Keratinocyte (primary cell): ENCODE data around the gene CUL1. TPM values are rescaled to one million over a fixed set of nuclear protein-coding genes. Genes with fewer than 3 reads are reported as not detected.
A peak's percentile ranks its signal among the peaks of the same experiment; 100 is the strongest.

ENCODE experiments used
- DNase-seq: peaks from one replicate; pipeline ENCODE4 v3.0.0-alpha.2; 2011; ENCODE audit warnings: low read depth, missing footprints, low spot score
- FAIRE-seq: peaks from 2 replicates; lab custom pipeline; 2011; peaks lifted over from hg19 to GRCh38; lab: Jason Lieb, UNC
- H2AFZ ChIP-seq: 2 replicates; pipeline ENCODE4 v1.6.0; 2012; ENCODE audit warnings: low read length, control low read depth, inconsistent platforms; ENCODE audit not compliant: control insufficient read depth
- H3K27ac ChIP-seq: 2 replicates; pipeline ENCODE4 v1.5.1; 2011; ENCODE audit warnings: low read length; ENCODE audit not compliant: control insufficient read depth, insufficient read depth
- H3K27me3 ChIP-seq: 3 replicates; pipeline ENCODE4 v1.6.0; 2011; ENCODE audit warnings: low read length; ENCODE audit not compliant: control insufficient read depth, insufficient read depth; ENCODE audit errors: extremely low read depth
- H3K36me3 ChIP-seq, 2 experiments: 2 replicates in 1 of 2; 3 replicates in 1 of 2; pipeline ENCODE4 v1.5.1; 2011; ENCODE audit warnings: low read length in 2 of 2, mild to moderate bottlenecking in 1 of 2; ENCODE audit not compliant: control insufficient read depth in 2 of 2, insufficient read depth in 2 of 2; ENCODE audit errors: extremely low read depth in 1 of 2
- H3K4me1 ChIP-seq: 3 replicates; pipeline ENCODE4 v1.5.1; 2011; ENCODE audit warnings: low read length; ENCODE audit not compliant: control insufficient read depth, insufficient read depth; ENCODE audit errors: extremely low read depth
- H3K4me2 ChIP-seq: 3 replicates; pipeline ENCODE4 v1.6.0; 2011; ENCODE audit warnings: low read depth, low read length; ENCODE audit not compliant: control insufficient read depth, insufficient read depth; ENCODE audit errors: extremely low read depth
- H3K4me3 ChIP-seq, 3 experiments: fragments of 200-600 bp in 1 of 3; sonication (generic) in 1 of 3; 2 replicates in 2 of 3; 3 replicates in 1 of 3; pipeline ENCODE4 v1.5.1; 2011 to 2016; ENCODE audit warnings: low read length in 3 of 3, mild to moderate bottlenecking in 3 of 3, control low read depth in 2 of 3, inconsistent platforms in 1 of 3, low read depth in 1 of 3, mixed read lengths in 1 of 3, mixed run types in 1 of 3, moderate library complexity in 1 of 3; ENCODE audit not compliant: control insufficient read depth in 2 of 3, insufficient read depth in 2 of 3; ENCODE audit errors: extremely low read depth in 1 of 3
- H3K79me2 ChIP-seq: 2 replicates; pipeline ENCODE4 v1.6.0; 2012; ENCODE audit warnings: low read length; ENCODE audit not compliant: control insufficient read depth, insufficient read depth
- H3K9ac ChIP-seq: 3 replicates; pipeline ENCODE4 v1.6.0; 2011; ENCODE audit warnings: low read length; ENCODE audit not compliant: control insufficient read depth, insufficient read depth; ENCODE audit errors: extremely low read depth
- H3K9me1 ChIP-seq: 3 replicates; pipeline ENCODE4 v1.6.0; 2011; ENCODE audit warnings: low read length; ENCODE audit not compliant: control insufficient read depth, insufficient read depth; ENCODE audit errors: extremely low read depth
- H3K9me3 ChIP-seq: 2 replicates; pipeline ENCODE4 v1.5.1; 2012; ENCODE audit warnings: low read depth, low read length; ENCODE audit not compliant: control insufficient read depth
- H4K20me1 ChIP-seq: 3 replicates; pipeline ENCODE4 v1.6.0; 2011; ENCODE audit warnings: low read length; ENCODE audit not compliant: control insufficient read depth, insufficient read depth; ENCODE audit errors: extremely low read depth
- EZH2 ChIP-seq: IDR thresholded peaks from one replicate; pipeline ENCODE4 v1.6.1; 2012; ENCODE audit warnings: inconsistent platforms, mild to moderate bottlenecking, low read length, moderate library complexity
- dilution Hi-C: fragments of 300-500 bp; cut with MboI; formaldehyde crosslinking; loops from one replicate; pipeline ENCODE4 v1.7.0; 2020; ENCODE audit warnings: low sequenced_read_pairs; ENCODE audit not compliant: extremely low pct_ligation_motif_present
- polyA plus RNA-seq, 5 experiments: library from polyadenylated mRNA; depleted of rRNA in 3 of 5; stranded (reverse) in 3 of 5; stranded (forward) in 1 of 5; unstranded in 1 of 5; fragments of >200 nt; gene quantifications; 1 replicate in 1 of 5; 2 replicates in 3 of 5; 3 replicates in 1 of 5; pipeline versions ENCODE4 v1.2.1 to v1.2.3, GENCODE V29; 2011 to 2012; ENCODE audit warnings: missing spikeins in 2 of 5, low read depth in 1 of 5, low replicate concordance in 1 of 5
- TF ChIP-seq, protein P1 (sequence below), 3 experiments: IDR thresholded peaks in 1 of 3; conservative IDR thresholded peaks in 1 of 3; optimal IDR thresholded peaks in 1 of 3; 2 replicates in 2 of 3; 3 replicates in 1 of 3; pipeline versions ENCODE3 to v1.5.1; 2011; ENCODE audit warnings: low read length in 3 of 3, mild to moderate bottlenecking in 3 of 3, moderate library complexity in 2 of 3, control low read depth in 1 of 3, inconsistent platforms in 1 of 3; ENCODE audit not compliant: insufficient read depth in 2 of 3; ENCODE audit errors: extremely low read depth in 1 of 3

Gene CUL1
- polyA plus RNA-seq, 1 donor (not counting 4 experiments of a cell fraction or from before 2014, with no cell fraction given) = 55.4 TPM

DNA sequence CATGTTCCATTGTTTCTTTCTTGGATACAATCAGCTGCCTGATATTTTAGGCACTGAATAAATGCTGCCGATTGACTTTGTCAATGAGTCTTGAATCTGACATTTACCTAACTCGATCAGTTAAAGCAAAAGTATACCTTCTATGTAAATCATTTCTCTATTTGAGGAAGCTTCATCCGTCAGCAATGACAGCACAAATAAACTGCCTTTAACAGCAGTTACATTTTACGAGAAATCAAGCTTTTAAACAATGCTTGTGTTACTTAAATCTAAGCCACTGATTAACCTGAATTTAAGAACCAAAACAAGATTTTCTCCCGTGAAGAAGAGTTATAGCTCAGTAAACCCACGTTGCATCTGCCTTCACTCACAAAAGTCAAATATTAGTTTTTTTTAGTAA, 71.3 kb downstream of the CUL1 start:
- H3K36me3 ChIP-seq = peaks cover 14 to 23% of the 10 kb centered on the region in 2 experiments

DNA sequence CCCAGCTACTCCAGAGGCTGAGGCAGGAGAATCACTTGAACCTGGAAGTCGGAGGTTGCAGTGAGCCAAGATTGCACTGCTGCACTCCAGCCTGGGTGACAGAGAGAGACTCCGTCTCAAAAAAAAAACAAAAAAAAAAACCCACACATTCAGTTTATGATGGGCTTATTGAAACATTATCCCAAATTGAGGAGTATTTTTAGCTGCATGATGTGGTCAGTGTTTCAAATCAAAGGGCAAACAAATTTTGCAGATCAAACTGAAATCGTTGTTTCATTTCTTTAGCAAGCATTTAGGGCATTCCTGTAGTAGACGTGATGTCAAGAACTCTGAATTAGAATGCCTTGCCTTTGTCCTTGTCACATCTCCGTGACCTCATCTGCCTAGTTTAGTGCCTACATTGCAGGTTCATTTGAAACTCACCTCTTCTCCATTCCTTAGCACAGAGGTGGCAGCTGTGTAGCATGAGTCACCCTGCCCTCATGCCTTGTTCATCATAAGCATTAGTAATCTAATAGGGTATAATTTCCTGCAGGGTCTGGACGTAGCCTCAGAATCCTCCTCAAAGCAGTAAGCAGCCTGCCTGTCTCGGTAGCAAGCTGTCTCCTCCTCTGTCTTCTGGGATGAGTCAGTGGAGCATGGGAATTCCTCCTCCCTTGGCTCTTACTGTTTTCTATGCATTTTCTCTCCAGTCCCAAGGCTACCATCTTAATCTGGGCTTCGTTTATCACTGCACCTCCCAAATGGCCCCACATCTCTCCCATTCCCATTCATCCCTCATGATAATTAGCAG, 73.8 kb downstream of the CUL1 start:
- Histone ChIP-seq H3K27me3 (no peaks in the 10 kb centered on the region), H3K4me3 (no peak overlapping the region), H3K36me3 (peaks cover 12 to 20% of the 10 kb centered on the region in 2 experiments), H4K20me1 (no peaks in the 10 kb centered on the region), H2AFZ (no peak overlapping the region), H3K79me2 (peaks cover 8% of the 10 kb centered on the region), H3K27ac (peak overlapping the region; percentile 45), H3K9me3 (no peaks in the 10 kb centered on the region), H3K4me2 (peak overlapping the region; percentile 15), H3K4me1 (peaks cover 14% of the 10 kb centered on the region), H3K9me1 (peaks cover 5% of the 10 kb centered on the region), H3K9ac (no peak overlapping the region)
- TF ChIP-seq, protein P1, sequence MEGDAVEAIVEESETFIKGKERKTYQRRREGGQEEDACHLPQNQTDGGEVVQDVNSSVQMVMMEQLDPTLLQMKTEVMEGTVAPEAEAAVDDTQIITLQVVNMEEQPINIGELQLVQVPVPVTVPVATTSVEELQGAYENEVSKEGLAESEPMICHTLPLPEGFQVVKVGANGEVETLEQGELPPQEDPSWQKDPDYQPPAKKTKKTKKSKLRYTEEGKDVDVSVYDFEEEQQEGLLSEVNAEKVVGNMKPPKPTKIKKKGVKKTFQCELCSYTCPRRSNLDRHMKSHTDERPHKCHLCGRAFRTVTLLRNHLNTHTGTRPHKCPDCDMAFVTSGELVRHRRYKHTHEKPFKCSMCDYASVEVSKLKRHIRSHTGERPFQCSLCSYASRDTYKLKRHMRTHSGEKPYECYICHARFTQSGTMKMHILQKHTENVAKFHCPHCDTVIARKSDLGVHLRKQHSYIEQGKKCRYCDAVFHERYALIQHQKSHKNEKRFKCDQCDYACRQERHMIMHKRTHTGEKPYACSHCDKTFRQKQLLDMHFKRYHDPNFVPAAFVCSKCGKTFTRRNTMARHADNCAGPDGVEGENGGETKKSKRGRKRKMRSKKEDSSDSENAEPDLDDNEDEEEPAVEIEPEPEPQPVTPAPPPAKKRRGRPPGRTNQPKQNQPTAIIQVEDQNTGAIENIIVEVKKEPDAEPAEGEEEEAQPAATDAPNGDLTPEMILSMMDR (optimal IDR thresholded peaks at IDR 0.05 in 1 of 3, IDR thresholded peaks at IDR 0.05 in 1 of 3, conservative IDR thresholded peaks at IDR 0.05 in 1 of 3; ENCODE audit: extremely low read depth in 1 of 3, insufficient read depth in 2 of 3, low read length in 3 of 3) = no peak
- TF ChIP-seq EZH2 = no peak
- DNase-seq (peak; percentile 83), FAIRE-seq (peak; percentile 96)
- dilution Hi-C loops = no loop called here

More for the DNA sequence above, 71.3 kb downstream of the CUL1 start:
- Histone ChIP-seq H3K9me1 (peaks cover 5% of the 10 kb centered on the region), H3K4me1 (peaks cover 14% of the 10 kb centered on the region), H3K4me2 (no peak overlapping the region), H3K9me3 (no peaks in the 10 kb centered on the region), H3K27me3 (no peaks in the 10 kb centered on the region), H3K9ac (no peak overlapping the region), H2AFZ (no peak overlapping the region), H3K27ac (no peak overlapping the region), H3K79me2 (peaks cover 8% of the 10 kb centered on the region), H3K4me3 (no peak overlapping the region), H4K20me1 (peaks cover 2% of the 10 kb centered on the region)
- DNase-seq (no peak), FAIRE-seq (no peak)
- TF ChIP-seq, protein P1 (optimal IDR thresholded peaks at IDR 0.05 in 1 of 3, IDR thresholded peaks at IDR 0.05 in 1 of 3, conservative IDR thresholded peaks at IDR 0.05 in 1 of 3; ENCODE audit: extremely low read depth in 1 of 3, insufficient read depth in 2 of 3, low read length in 3 of 3) = no peak
- no peak for TF ChIP-seq EZH2
- dilution Hi-C loops = no loop called here
